Measurements from ENCODE around the gene PRPF8.

The PRPF8 gene

DNA sequence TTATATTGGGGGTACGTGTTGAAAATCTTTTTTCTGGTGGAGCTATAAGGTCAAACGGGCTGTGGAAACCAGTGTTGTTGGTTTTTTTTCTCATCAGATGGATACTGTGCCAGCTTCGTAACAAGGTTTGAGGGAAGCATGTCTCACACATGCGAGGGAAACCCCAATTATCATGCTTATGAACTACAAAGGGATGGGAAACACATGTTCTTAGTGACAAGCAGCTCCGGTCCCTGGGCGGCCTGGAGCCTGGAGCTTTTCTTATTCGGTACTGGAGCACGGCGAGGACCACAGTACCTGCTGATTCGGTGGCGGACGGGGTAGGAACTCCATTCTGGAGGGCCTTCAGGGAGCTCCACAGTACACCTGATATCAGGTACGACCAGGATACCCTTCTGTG is 68.6 kb downstream of the PRPF8 start:
- TF ChIP-seq, protein P1, sequence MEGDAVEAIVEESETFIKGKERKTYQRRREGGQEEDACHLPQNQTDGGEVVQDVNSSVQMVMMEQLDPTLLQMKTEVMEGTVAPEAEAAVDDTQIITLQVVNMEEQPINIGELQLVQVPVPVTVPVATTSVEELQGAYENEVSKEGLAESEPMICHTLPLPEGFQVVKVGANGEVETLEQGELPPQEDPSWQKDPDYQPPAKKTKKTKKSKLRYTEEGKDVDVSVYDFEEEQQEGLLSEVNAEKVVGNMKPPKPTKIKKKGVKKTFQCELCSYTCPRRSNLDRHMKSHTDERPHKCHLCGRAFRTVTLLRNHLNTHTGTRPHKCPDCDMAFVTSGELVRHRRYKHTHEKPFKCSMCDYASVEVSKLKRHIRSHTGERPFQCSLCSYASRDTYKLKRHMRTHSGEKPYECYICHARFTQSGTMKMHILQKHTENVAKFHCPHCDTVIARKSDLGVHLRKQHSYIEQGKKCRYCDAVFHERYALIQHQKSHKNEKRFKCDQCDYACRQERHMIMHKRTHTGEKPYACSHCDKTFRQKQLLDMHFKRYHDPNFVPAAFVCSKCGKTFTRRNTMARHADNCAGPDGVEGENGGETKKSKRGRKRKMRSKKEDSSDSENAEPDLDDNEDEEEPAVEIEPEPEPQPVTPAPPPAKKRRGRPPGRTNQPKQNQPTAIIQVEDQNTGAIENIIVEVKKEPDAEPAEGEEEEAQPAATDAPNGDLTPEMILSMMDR (IDR thresholded peaks at IDR 0.05; ENCODE audit: borderline replicate concordance, insufficient read depth, low read depth, low read length): no peak
- no peak overlapping the region for H3K4me3 ChIP-seq (ENCODE audit: low read depth, low read length)

DNA sequence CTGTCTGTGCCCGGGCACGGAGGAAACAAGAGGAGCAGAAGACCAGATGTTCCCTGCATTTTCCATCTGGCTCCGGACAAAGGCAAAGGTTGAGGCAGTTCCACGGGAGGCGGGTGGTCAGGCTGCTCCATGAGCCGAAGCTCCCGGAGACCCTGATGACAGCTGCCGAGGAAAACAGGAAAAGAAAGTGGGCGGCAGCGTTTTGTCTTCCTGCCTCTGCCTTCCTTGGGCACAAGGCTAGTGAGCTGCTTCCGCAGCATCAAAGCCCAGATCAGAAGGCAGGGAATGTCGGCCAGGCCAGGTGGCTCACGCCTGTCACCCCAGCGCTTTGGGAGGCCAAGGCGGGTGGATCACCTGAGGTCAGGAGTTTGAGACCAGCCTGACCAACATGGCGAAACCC is 72.3 kb downstream of the PRPF8 start:
- H3K4me3 ChIP-seq (ENCODE audit: low read depth, low read length): no peak overlapping the region
- TF ChIP-seq, protein P1 (IDR thresholded peaks at IDR 0.05; ENCODE audit: borderline replicate concordance, insufficient read depth, low read depth, low read length): no peak

DNA sequence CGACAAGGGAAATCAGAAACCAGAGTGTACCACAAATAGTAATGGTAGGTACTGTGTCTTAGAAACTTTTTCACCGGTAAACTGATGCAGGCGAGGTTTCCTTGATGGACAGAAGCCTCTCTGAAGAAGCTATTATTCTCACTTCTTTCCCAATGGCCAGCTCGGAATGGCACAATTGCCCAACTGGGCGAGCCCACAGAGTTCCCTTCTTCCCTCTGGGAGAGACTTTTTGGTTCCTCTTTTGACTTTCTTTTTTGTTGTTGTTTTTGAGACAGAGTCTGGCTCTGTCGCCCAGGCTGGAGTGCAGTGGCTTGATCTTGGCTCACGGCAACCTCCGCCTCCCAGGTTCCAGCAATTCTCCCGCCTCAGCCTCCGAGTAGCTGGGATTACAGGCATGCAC is 73.0 kb downstream of the PRPF8 start:
- H3K4me3 ChIP-seq (ENCODE audit: low read depth, low read length): no peak overlapping the region
- TF ChIP-seq, protein P1 (IDR thresholded peaks at IDR 0.05; ENCODE audit: borderline replicate concordance, insufficient read depth, low read depth, low read length): no peak

DNA sequence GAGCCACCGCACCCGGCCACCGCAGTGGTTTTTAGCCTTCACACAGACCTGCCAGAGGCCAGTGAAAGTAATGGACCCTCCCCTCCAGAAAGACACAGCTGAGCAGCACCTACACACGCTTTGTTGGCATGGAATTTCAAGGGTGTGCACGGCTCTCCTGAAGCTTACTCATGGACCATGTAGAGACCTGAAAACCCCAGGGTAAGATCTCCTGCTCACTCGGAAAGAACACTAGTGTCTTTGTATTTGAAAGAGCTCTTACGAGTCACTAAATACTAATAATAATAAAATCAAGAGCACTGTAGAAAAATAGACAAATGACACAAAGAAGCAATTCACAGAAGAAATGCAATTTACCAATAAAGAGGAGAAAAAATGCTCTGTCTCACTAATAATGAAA is 76.0 kb downstream of the PRPF8 start:
- TF ChIP-seq, protein P1 (IDR thresholded peaks at IDR 0.05; ENCODE audit: borderline replicate concordance, insufficient read depth, low read depth, low read length): no peak
- no peak overlapping the region for H3K4me3 ChIP-seq (ENCODE audit: low read depth, low read length)

DNA sequence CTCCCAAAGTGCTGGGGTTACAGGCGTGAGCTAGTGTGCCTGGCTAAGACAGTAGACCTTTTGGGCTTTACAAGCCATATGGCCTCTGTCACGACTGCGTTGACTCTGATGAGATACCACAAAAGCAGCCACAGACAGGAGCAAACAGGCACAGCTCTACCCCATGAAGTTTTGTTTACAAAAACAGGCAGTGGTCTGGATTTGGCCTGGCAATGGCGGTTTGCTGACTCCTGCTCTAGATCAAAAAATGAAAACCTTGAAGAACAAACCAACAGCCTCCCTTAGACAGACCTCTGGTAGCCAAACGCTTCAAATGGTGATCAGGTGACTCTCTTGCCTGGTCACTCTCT is 76.7 kb downstream of the PRPF8 start:
- H3K4me3 ChIP-seq (ENCODE audit: low read depth, low read length): no peak overlapping the region
- TF ChIP-seq, protein P1 (IDR thresholded peaks at IDR 0.05; ENCODE audit: borderline replicate concordance, insufficient read depth, low read depth, low read length): no peak

DNA sequence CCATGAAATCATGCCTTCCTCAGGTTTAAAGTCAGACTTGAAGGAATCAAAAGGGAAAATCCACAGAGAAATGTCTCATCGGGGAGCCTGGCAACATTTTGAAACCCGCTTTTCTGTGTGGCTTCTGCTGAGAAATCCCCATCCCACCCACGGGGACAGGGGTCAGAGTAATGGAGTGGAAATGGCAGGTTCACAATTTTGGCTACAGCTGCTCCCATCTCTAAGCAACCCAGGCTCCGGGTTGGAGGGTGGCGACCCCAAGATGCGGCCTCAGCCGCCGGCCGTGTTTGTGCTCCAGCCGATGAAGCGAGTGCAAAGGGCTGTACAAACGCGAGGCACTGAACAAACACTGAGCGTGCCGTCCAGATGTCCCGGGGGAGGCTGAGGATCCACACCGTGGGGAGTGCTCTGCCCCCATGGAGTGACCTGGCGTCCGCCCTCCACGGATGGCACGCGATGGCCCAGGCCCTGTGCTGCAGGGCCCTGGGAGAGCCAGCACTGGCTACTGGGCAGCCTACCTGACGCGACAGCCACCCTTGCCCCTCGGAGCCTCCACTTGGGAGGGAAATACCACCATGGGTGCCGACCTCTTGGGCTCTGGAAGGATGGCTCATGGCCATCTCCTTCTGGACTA is 78.2 kb downstream of the PRPF8 start:
- H3K4me3 ChIP-seq (ENCODE audit: low read depth, low read length): peak overlapping the region; percentile 24
- TF ChIP-seq, protein P1 (IDR thresholded peaks at IDR 0.05; ENCODE audit: borderline replicate concordance, insufficient read depth, low read depth, low read length): no peak

DNA sequence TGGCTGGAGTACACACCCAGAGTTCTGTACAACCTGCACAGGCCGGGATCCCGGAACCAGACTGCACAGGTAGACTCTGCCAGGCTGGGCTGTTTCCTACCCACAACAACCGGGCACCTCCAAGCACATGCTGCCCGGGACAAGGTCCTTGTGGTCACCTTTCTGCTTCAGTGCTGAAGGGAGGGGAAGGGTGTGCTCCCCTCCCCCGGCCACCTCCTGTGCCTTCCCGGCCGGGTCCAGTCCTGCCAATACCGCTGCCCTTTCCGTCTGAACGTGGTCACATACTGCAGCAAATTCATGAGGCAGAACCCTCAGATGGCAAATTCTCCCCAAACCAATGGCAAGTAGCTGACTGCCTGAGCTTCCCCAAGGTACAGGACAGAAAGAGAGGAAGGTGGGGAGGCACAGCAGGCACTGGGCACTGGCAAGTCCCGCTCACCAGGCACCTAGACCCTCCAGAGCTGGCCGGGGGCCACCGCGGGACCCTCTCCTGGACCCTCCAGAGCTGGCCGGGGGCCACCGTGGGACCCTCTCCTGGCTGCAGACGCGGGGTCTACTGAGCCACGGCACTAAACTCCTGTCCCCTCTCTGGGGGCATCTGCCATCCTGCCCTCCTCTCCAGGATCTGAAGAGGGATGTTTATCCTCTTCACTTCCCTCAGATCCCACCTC is 78.9 kb downstream of the PRPF8 start:
- no peak overlapping the region for H3K4me3 ChIP-seq (ENCODE audit: low read depth, low read length)
- TF ChIP-seq, protein P1 (IDR thresholded peaks at IDR 0.05; ENCODE audit: borderline replicate concordance, insufficient read depth, low read depth, low read length): no peak
